HEK293 (cell line): ENCODE results near the gene GPX8.

Experiments
- CTCF ChIA-PET: fragments of 350-600 bp; formaldehyde crosslinking; extraction: SDS; loops from one replicate; lab custom pipeline; 2021; ENCODE audit warnings: antibody characterized with exemption; lab: Yijun Ruan, JAX
- POLR2A ChIA-PET: fragments of 300-600 bp; formaldehyde crosslinking; extraction: SDS; loops from one replicate; lab custom pipeline; 2020; ENCODE audit warnings: antibody characterized with exemption, inconsistent platforms; lab: Yijun Ruan, JAX
- H3K27ac ChIP-seq: fragments of 200-500 bp; sonication (Bioruptor generic); 2 replicates; pipeline ENCODE4 v1.5.1; 2014; ENCODE audit warnings: low read depth, low read length, control low read depth, inconsistent platforms; ENCODE audit errors: extremely low read depth
- H3K36me3 ChIP-seq, 2 experiments: fragments of 200-500 bp in 1 of 2; sonication (Bioruptor generic) in 1 of 2; 1 replicate in 1 of 2; 2 replicates in 1 of 2; pipeline ENCODE4 v1.5.1; 2014 to 2017; ENCODE audit warnings: inconsistent platforms in 2 of 2, low read length in 2 of 2; ENCODE audit not compliant: control insufficient read depth in 2 of 2, insufficient read depth in 1 of 2
- H3K4me1 ChIP-seq: fragments of 200-500 bp; sonication (Bioruptor generic); 2 replicates; pipeline ENCODE4 v1.5.1; 2014; ENCODE audit warnings: mild to moderate bottlenecking, low read length, inconsistent platforms; ENCODE audit not compliant: control insufficient read depth, insufficient read depth
- H3K4me3 ChIP-seq: 2 replicates; pipeline ENCODE4 v1.5.1; 2011; ENCODE audit warnings: low read depth, mild to moderate bottlenecking, control low read depth, low read length, moderate library complexity
- H3K9me3 ChIP-seq: fragments of 200-500 bp; sonication (Bioruptor generic); 2 replicates; pipeline ENCODE4 v1.5.1; 2014; ENCODE audit warnings: low read depth, low read length, inconsistent platforms; ENCODE audit not compliant: control insufficient read depth, insufficient read depth
- AEBP2 ChIP-seq: fragments of 450-650 bp; formaldehyde crosslinking; IDR thresholded peaks from 2 replicates; pipeline ENCODE4 v1.5.1; 2016; ENCODE audit warnings: missing biosample characterization, missing genetic modification characterization, borderline replicate concordance
- ATF2 ChIP-seq: fragments of 450-650 bp; formaldehyde crosslinking; IDR thresholded peaks from 2 replicates; pipeline ENCODE4 v1.5.1; 2016; ENCODE audit warnings: missing biosample characterization, missing genetic modification characterization, low read depth
- GFI1B ChIP-seq: fragments of 450-650 bp; formaldehyde crosslinking; IDR thresholded peaks from 2 replicates; pipeline ENCODE4 v1.5.1; 2016; ENCODE audit warnings: missing biosample characterization, missing genetic modification characterization
- HIC1 ChIP-seq: fragments of 450-650 bp; formaldehyde crosslinking; IDR thresholded peaks from 2 replicates; pipeline ENCODE4 v1.5.1; 2016; ENCODE audit warnings: missing biosample characterization, missing genetic modification characterization
- HOXA7 ChIP-seq: sonication (generic); formaldehyde crosslinking; IDR thresholded peaks from 2 replicates; pipeline ENCODE4 v1.8.1; 2022; ENCODE audit warnings: missing genetic modification reagents, borderline replicate concordance
- IKZF3 ChIP-seq: fragments of 450-650 bp; IDR thresholded peaks from 2 replicates; pipeline ENCODE4 v1.5.0; 2018; ENCODE audit warnings: missing biosample characterization, mild to moderate bottlenecking, missing genetic modification characterization, moderate library complexity
- OVOL3 ChIP-seq: fragments of 450-650 bp; formaldehyde crosslinking; IDR thresholded peaks from 2 replicates; pipeline ENCODE4 v1.5.1; 2016; ENCODE audit warnings: missing biosample characterization, missing genetic modification characterization
- SP7 ChIP-seq: fragments of 450-650 bp; formaldehyde crosslinking; IDR thresholded peaks from 2 replicates; pipeline ENCODE4 v1.5.1; 2016; ENCODE audit warnings: missing biosample characterization, missing genetic modification characterization
- TRIM28 ChIP-seq: IDR thresholded peaks from 2 replicates; pipeline ENCODE4 v1.6.1; 2011; ENCODE audit warnings: low read length, control low read depth, borderline replicate concordance
- ZNF146 ChIP-seq: fragments of 450-650 bp; formaldehyde crosslinking; IDR thresholded peaks from 2 replicates; pipeline ENCODE4 v1.5.1; 2016; ENCODE audit warnings: missing biosample characterization, missing genetic modification characterization
- ZNF155 ChIP-seq: fragments of 450-650 bp; formaldehyde crosslinking; IDR thresholded peaks from 2 replicates; pipeline ENCODE4 v1.5.1; 2016; ENCODE audit warnings: missing biosample characterization, missing genetic modification characterization
- ZNF2 ChIP-seq: fragments of 450-650 bp; formaldehyde crosslinking; IDR thresholded peaks from 2 replicates; pipeline ENCODE4 v1.5.1; 2016; ENCODE audit warnings: missing biosample characterization, missing genetic modification characterization
- ZNF335 ChIP-seq: fragments of 450-650 bp; formaldehyde crosslinking; conservative IDR thresholded peaks from 2 replicates; pipeline ENCODE4 v1.5.1; 2016; ENCODE audit warnings: missing biosample characterization, missing genetic modification characterization
- ZNF366 ChIP-seq: fragments of 450-650 bp; formaldehyde crosslinking; conservative IDR thresholded peaks from 2 replicates; pipeline ENCODE4 v1.5.1; 2016; ENCODE audit warnings: missing biosample characterization, missing genetic modification characterization
- ZNF629 ChIP-seq: fragments of 450-650 bp; formaldehyde crosslinking; IDR thresholded peaks from 2 replicates; pipeline ENCODE4 v1.5.1; 2017; ENCODE audit warnings: missing biosample characterization, missing genetic modification characterization
- ZNF660 ChIP-seq: fragments of 450-650 bp; IDR thresholded peaks from 2 replicates; pipeline ENCODE4 v1.5.1; 2018; ENCODE audit warnings: missing biosample characterization, mild to moderate bottlenecking, missing genetic modification characterization
- ZNF692 ChIP-seq: fragments of 450-650 bp; formaldehyde crosslinking; IDR thresholded peaks from 2 replicates; pipeline ENCODE4 v1.5.1; 2016; ENCODE audit warnings: missing biosample characterization, missing genetic modification characterization
- TF ChIP-seq, protein P1 (sequence below): fragments of 450-650 bp; formaldehyde crosslinking; IDR thresholded peaks from 2 replicates; pipeline ENCODE4 v1.5.1; 2016; ENCODE audit warnings: missing biosample characterization, missing genetic modification characterization
- TF ChIP-seq, protein P2 (sequence below): fragments of 450-650 bp; formaldehyde crosslinking; IDR thresholded peaks from 2 replicates; pipeline ENCODE4 v1.5.1; 2016; ENCODE audit warnings: missing biosample characterization, missing genetic modification characterization
- TF ChIP-seq, protein P3 (sequence below): fragments of 450-650 bp; IDR thresholded peaks from 2 replicates; pipeline ENCODE4 v1.5.1; 2018; ENCODE audit warnings: missing biosample characterization, missing genetic modification characterization
- TF ChIP-seq, protein P4 (sequence below): fragments of 450-650 bp; formaldehyde crosslinking; IDR thresholded peaks from 2 replicates; pipeline ENCODE4 v1.5.1; 2016; ENCODE audit warnings: missing biosample characterization, missing genetic modification characterization

GPX8 gene

GRCh38 chr5:55159763-55160492, at the start of gene GPX8 (continued):
- peak; percentile 7; the same call in 1 of the 2 replicates for TF ChIP-seq ATF2 (tag by site-specific recombination)
- peak; percentile 49; the same call in 1 of the 2 replicates for TF ChIP-seq ZNF2 (tag by site-specific recombination)
- TF ChIP-seq ZNF155 (tag by site-specific recombination) = no peak
- TF ChIP-seq, protein P1, sequence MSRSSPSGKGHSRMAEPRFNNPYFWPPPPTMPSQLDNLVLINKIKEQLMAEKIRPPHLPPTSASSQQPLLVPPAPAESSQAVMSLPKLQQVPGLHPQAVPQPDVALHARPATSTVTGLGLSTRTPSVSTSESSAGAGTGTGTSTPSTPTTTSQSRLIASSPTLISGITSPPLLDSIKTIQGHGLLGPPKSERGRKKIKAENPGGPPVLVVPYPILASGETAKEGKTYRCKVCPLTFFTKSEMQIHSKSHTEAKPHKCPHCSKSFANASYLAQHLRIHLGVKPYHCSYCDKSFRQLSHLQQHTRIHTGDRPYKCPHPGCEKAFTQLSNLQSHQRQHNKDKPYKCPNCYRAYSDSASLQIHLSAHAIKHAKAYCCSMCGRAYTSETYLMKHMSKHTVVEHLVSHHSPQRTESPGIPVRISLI = no peak
- TF ChIP-seq, protein P2, sequence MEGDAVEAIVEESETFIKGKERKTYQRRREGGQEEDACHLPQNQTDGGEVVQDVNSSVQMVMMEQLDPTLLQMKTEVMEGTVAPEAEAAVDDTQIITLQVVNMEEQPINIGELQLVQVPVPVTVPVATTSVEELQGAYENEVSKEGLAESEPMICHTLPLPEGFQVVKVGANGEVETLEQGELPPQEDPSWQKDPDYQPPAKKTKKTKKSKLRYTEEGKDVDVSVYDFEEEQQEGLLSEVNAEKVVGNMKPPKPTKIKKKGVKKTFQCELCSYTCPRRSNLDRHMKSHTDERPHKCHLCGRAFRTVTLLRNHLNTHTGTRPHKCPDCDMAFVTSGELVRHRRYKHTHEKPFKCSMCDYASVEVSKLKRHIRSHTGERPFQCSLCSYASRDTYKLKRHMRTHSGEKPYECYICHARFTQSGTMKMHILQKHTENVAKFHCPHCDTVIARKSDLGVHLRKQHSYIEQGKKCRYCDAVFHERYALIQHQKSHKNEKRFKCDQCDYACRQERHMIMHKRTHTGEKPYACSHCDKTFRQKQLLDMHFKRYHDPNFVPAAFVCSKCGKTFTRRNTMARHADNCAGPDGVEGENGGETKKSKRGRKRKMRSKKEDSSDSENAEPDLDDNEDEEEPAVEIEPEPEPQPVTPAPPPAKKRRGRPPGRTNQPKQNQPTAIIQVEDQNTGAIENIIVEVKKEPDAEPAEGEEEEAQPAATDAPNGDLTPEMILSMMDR (tag by site-specific recombination) = peak; percentile 62; the same call in 1 of the 2 replicates
- 0 out of 2 replicates have a peak, but pooled peaks have one; percentile 22 for TF ChIP-seq ZNF692
- peak; percentile 84 for TF ChIP-seq TRIM28
- 0 out of 2 replicates have a peak, but pooled peaks have one; percentile 40 for TF ChIP-seq OVOL3
- no peak for TF ChIP-seq ZNF629 (tag by site-specific recombination)
- TF ChIP-seq ZNF146 (tag by site-specific recombination) = peak; percentile 59; the same call in 1 of the 2 replicates
- TF ChIP-seq ZNF335 (tag by site-specific recombination) = peak; percentile 92
- peak; percentile 88; the same call in 1 of the 2 replicates for TF ChIP-seq ZNF660 (tag by site-specific recombination)
- peak; percentile 95 for TF ChIP-seq IKZF3
- TF ChIP-seq, protein P3, sequence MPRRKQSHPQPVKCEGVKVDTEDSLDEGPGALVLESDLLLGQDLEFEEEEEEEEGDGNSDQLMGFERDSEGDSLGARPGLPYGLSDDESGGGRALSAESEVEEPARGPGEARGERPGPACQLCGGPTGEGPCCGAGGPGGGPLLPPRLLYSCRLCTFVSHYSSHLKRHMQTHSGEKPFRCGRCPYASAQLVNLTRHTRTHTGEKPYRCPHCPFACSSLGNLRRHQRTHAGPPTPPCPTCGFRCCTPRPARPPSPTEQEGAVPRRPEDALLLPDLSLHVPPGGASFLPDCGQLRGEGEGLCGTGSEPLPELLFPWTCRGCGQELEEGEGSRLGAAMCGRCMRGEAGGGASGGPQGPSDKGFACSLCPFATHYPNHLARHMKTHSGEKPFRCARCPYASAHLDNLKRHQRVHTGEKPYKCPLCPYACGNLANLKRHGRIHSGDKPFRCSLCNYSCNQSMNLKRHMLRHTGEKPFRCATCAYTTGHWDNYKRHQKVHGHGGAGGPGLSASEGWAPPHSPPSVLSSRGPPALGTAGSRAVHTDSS (tag by site-specific recombination) = no peak
- TF ChIP-seq ZNF366 (tag by site-specific recombination) = peak; percentile 22; the same call in 1 of the 2 replicates
- TF ChIP-seq SP7 = peak; percentile 31; the same call in 1 of the 2 replicates
- TF ChIP-seq, all 188 proteins: peak for 29

- Histone ChIP-seq H3K27ac (no peak overlapping the region), H3K9me3 (no peaks in the 10 kb centered on the region), H3K4me1 (no peaks in the 10 kb centered on the region), H3K36me3 (no peaks in the 10 kb centered on the region), H3K4me3 (no peak overlapping the region)
- no peak for TF ChIP-seq GFI1B (tag by site-specific recombination)
- no peak for TF ChIP-seq HIC1 (tag by site-specific recombination)
- TF ChIP-seq, protein P4, sequence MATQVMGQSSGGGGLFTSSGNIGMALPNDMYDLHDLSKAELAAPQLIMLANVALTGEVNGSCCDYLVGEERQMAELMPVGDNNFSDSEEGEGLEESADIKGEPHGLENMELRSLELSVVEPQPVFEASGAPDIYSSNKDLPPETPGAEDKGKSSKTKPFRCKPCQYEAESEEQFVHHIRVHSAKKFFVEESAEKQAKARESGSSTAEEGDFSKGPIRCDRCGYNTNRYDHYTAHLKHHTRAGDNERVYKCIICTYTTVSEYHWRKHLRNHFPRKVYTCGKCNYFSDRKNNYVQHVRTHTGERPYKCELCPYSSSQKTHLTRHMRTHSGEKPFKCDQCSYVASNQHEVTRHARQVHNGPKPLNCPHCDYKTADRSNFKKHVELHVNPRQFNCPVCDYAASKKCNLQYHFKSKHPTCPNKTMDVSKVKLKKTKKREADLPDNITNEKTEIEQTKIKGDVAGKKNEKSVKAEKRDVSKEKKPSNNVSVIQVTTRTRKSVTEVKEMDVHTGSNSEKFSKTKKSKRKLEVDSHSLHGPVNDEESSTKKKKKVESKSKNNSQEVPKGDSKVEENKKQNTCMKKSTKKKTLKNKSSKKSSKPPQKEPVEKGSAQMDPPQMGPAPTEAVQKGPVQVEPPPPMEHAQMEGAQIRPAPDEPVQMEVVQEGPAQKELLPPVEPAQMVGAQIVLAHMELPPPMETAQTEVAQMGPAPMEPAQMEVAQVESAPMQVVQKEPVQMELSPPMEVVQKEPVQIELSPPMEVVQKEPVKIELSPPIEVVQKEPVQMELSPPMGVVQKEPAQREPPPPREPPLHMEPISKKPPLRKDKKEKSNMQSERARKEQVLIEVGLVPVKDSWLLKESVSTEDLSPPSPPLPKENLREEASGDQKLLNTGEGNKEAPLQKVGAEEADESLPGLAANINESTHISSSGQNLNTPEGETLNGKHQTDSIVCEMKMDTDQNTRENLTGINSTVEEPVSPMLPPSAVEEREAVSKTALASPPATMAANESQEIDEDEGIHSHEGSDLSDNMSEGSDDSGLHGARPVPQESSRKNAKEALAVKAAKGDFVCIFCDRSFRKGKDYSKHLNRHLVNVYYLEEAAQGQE (tag by site-specific recombination) = no peak
- TF ChIP-seq HOXA7 (CRISPR knock-in tag) = no peak
- no peak for TF ChIP-seq AEBP2 (tag by site-specific recombination)
- ChIA-PET CTCF (no interaction called here), POLR2A (no interaction called here)
Measured at GRCh38 chr5:55110217-55110616, 49.8 kb upstream of the GPX8 start.
